Liver (tissue), 3 donors: ENCODE data around the gene MEGF11.

Source experiments
- CTCF ChIP-seq: fragments of 150-350 bp; IDR thresholded peaks from 2 replicates; pipeline ENCODE4 v1.5.1; 2017; ENCODE audit warnings: improper control_type of control experiment, low read depth, low read length; ENCODE audit not compliant: missing input control
- EGR1 ChIP-seq, 2 donors: IDR thresholded peaks; 2 replicates each; pipeline ENCODE4 v1.6.1; 2016 to 2018; ENCODE audit warnings: antibody characterized with exemption in 2 of 2, low read depth in 2 of 2
- GABPA ChIP-seq, 2 donors: IDR thresholded peaks in 1 of 2; conservative IDR thresholded peaks in 1 of 2; 2 replicates each; pipeline ENCODE4 v1.6.1; 2016; ENCODE audit warnings: antibody characterized with exemption in 2 of 2, mild to moderate bottlenecking in 1 of 2, moderate library complexity in 1 of 2
- HNF4A ChIP-seq, 2 donors: conservative IDR thresholded peaks; 2 replicates each; pipeline ENCODE4 v1.6.1; 2016; ENCODE audit warnings: antibody characterized with exemption in 2 of 2, mild to moderate bottlenecking in 2 of 2
- REST ChIP-seq: IDR thresholded peaks from 2 replicates; pipeline ENCODE4 v1.6.1; 2016; ENCODE audit warnings: antibody characterized with exemption, mild to moderate bottlenecking
- RXRA ChIP-seq, 2 donors: IDR thresholded peaks; 2 replicates each; pipeline ENCODE4 v1.6.1; 2017 to 2018; ENCODE audit warnings: antibody characterized with exemption in 2 of 2, mild to moderate bottlenecking in 1 of 2
- TAF1 ChIP-seq: conservative IDR thresholded peaks from 2 replicates; pipeline ENCODE4 v1.6.1; 2016; ENCODE audit warnings: antibody characterized with exemption, mild to moderate bottlenecking
- YY1 ChIP-seq: IDR thresholded peaks from 2 replicates; pipeline ENCODE4 v1.6.1; 2016; ENCODE audit warnings: antibody characterized with exemption, mild to moderate bottlenecking
- TF ChIP-seq, protein P1 (sequence below): IDR thresholded peaks from 2 replicates; pipeline ENCODE4 v1.6.1; 2016; ENCODE audit warnings: antibody characterized with exemption
- TF ChIP-seq, protein P2 (sequence below): IDR thresholded peaks from 2 replicates; pipeline ENCODE4 v1.6.1; 2016; ENCODE audit warnings: antibody characterized with exemption
- donor health status: healthy.
- donor health status: healthy.

DNA sequence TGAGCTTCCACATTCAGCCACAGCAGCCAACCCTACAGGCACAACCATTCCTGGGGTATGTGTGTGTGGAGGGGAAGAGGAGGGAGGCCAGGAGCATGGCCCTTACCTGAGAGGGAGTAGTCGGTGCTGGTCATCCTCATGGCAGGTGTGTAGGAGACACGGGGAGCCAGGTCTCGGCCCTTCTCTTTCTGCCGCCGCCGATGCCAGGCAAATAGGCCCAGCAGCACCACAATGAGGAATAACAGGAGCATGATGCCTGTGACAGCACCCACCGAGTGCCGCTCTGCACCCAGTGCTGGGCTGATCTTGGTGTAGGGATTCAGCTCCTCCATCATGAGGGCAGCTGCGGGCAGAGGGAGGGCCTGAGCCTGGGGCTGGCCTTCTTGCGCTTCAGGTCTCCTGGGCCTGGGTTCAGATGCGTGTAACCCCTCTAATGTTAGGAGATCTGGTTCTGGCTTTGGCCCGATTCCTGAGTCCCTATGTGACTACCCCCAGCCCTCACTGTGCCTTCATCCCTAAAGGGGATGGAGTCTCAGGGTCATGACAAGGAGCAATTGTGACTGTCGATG, 339.8 kb downstream of the MEGF11 start:
- no peak for TF ChIP-seq CTCF
- TF ChIP-seq GABPA (IDR thresholded peaks at IDR 0.05 in 1 of 2, conservative IDR thresholded peaks at IDR 0.05 in 1 of 2), result no peak
- TF ChIP-seq RXRA (IDR thresholded peaks at IDR 0.05), result no peak
- no peak for TF ChIP-seq TAF1
- no peak for TF ChIP-seq EGR1 (IDR thresholded peaks at IDR 0.05; ENCODE audit: low read depth in 2 of 2)
- no peak for TF ChIP-seq REST
- TF ChIP-seq, protein P1, sequence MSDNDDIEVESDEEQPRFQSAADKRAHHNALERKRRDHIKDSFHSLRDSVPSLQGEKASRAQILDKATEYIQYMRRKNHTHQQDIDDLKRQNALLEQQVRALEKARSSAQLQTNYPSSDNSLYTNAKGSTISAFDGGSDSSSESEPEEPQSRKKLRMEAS, result no peak
- no peak for TF ChIP-seq HNF4A (conservative IDR thresholded peaks at IDR 0.05)
- TF ChIP-seq YY1, result no peak
- TF ChIP-seq, protein P2, sequence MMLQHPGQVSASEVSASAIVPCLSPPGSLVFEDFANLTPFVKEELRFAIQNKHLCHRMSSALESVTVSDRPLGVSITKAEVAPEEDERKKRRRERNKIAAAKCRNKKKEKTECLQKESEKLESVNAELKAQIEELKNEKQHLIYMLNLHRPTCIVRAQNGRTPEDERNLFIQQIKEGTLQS, result no peak
